ENCODE data around the gene NRXN2.

Gene NRXN2

DNA sequence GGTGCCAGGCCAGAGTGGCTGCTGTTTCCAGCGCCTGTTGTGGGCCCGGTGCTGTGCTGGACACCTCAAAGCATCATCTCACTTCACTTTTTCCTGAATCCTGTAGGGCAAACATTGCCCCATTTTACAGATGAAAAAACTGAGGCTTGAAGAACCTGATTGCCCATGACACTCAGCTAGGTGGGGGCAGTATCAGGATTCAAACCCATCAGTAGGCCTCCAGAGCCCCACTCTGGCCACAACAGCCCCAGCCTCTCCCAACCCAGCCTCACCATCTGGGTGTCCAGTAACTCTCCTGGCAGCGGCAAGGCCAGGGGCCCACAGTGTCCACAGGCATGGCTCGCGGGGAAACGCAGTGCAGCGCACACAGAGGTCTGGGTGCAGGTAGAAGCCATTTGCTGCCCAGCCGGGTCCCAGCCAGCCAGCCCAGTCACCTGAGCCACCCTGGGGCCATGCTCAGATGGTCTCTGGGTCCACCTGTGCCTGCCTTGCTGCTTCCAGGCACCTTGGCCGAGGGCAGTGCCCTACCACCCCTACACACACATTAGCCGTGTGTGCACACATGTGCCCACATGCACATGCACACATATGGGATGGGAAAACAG lies 120.4 kb downstream of the NRXN2 start:
- no peak for TF ChIP-seq POLR2AphosphoS5 (IDR thresholded peaks at IDR 0.05; ENCODE audit: low read depth, low read length)
- no peak for TF ChIP-seq SIN3A (IDR thresholded peaks at IDR 0.05; ENCODE audit: borderline replicate concordance, insufficient read depth, low read length)
- no peak for TF ChIP-seq FOXP2 (optimal IDR thresholded peaks at IDR 0.05; ENCODE audit: borderline replicate concordance, extremely low read depth, extremely low read length, insufficient read depth)
- no peak for TF ChIP-seq TAF1 (IDR thresholded peaks at IDR 0.05; ENCODE audit: borderline replicate concordance, insufficient read depth, low read length)
- TF ChIP-seq, protein P1, sequence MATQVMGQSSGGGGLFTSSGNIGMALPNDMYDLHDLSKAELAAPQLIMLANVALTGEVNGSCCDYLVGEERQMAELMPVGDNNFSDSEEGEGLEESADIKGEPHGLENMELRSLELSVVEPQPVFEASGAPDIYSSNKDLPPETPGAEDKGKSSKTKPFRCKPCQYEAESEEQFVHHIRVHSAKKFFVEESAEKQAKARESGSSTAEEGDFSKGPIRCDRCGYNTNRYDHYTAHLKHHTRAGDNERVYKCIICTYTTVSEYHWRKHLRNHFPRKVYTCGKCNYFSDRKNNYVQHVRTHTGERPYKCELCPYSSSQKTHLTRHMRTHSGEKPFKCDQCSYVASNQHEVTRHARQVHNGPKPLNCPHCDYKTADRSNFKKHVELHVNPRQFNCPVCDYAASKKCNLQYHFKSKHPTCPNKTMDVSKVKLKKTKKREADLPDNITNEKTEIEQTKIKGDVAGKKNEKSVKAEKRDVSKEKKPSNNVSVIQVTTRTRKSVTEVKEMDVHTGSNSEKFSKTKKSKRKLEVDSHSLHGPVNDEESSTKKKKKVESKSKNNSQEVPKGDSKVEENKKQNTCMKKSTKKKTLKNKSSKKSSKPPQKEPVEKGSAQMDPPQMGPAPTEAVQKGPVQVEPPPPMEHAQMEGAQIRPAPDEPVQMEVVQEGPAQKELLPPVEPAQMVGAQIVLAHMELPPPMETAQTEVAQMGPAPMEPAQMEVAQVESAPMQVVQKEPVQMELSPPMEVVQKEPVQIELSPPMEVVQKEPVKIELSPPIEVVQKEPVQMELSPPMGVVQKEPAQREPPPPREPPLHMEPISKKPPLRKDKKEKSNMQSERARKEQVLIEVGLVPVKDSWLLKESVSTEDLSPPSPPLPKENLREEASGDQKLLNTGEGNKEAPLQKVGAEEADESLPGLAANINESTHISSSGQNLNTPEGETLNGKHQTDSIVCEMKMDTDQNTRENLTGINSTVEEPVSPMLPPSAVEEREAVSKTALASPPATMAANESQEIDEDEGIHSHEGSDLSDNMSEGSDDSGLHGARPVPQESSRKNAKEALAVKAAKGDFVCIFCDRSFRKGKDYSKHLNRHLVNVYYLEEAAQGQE (IDR thresholded peaks at IDR 0.05; ENCODE audit: insufficient read depth in 1 of 2, low read depth in 2 of 2, low read length in 2 of 2): no peak

DNA sequence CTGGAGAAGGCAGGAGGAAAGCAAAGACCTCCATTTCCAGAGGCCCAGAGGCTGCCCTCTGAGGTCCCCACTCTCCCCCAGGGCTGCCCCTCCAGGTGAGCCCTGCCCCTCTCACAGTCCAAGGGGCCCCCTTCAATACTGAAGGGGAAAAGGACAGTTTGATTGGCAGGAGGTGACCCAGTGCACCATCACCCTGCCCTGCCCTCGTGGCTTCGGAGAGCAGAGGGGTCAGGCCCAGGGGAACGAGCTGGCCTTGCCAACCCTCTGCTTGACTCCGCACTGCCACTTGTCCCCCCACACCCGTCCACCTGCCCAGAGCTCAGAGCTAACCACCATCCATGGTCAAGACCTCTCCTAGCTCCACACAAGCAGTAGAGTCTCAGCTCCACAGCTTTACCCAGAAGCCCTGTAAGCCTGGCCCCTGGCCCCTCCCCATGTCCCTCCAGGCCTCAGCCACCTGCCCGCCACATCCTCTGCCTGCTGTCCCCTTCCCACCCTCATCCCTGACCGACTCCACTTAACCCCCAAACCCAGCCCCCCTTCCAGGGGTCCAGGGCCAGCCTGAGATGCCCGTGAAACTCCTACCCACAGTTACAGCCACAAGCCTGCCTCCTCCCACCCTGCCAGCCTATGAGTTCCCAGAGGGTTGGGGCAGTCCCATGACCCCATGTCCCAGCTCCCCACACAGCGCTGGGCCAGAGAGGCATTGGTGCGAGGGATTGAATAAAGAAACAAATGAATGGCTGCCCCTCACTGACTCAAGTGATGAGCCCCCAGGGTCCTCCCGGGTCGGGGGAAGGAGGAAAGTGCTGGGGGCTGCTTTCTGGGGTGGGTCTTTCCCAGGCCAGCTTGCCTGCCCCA lies 121.2 kb downstream of the NRXN2 start:
- TF ChIP-seq TAF1 (IDR thresholded peaks at IDR 0.05; ENCODE audit: borderline replicate concordance, insufficient read depth, low read length) (no peak), POLR2AphosphoS5 (IDR thresholded peaks at IDR 0.05; ENCODE audit: low read depth, low read length) (no peak), FOXP2 (optimal IDR thresholded peaks at IDR 0.05; ENCODE audit: borderline replicate concordance, extremely low read depth, extremely low read length, insufficient read depth) (no peak), SIN3A (IDR thresholded peaks at IDR 0.05; ENCODE audit: borderline replicate concordance, insufficient read depth, low read length) (no peak)
- TF ChIP-seq, protein P1 (IDR thresholded peaks at IDR 0.05; ENCODE audit: insufficient read depth in 1 of 2, low read depth in 2 of 2, low read length in 2 of 2): no peak

DNA sequence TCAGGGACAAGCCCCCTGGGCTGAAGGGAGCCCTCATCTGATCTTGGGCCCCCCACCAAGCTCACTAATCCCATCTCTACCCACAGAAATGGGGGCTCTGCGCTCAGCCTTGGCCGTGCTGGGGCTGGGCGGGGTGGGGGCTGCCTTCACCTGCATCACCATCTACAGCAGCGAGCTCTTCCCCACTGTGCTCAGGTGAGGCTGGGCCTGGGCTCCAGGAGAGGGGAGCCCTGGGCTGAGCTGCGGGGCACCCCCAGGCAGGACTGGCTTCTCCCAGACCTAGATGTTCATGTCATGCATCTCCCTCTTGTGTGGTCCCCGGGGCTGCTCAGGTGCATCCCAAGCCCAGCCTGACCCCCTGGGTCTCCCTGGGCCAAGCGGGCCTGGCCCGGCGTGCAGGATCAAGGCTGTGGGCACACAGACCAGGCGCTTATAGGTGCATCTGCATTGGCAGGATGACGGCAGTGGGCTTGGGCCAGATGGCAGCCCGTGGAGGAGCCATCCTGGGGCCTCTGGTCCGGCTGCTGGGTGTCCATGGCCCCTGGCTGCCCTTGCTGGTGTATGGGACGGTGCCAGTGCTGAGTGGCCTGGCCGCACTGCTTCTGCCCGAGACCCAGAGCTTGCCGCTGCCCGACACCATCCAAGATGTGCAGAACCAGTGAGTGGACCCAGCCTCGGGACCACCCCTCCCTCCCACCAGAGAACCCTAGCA lies 122.6 kb downstream of the NRXN2 start:
- TF ChIP-seq POLR2AphosphoS5 (IDR thresholded peaks at IDR 0.05; ENCODE audit: low read depth, low read length) (no peak), FOXP2 (optimal IDR thresholded peaks at IDR 0.05; ENCODE audit: borderline replicate concordance, extremely low read depth, extremely low read length, insufficient read depth) (no peak), SIN3A (IDR thresholded peaks at IDR 0.05; ENCODE audit: borderline replicate concordance, insufficient read depth, low read length) (no peak), TAF1 (IDR thresholded peaks at IDR 0.05; ENCODE audit: borderline replicate concordance, insufficient read depth, low read length) (no peak)
- TF ChIP-seq, protein P1 (IDR thresholded peaks at IDR 0.05; ENCODE audit: insufficient read depth in 1 of 2, low read depth in 2 of 2, low read length in 2 of 2): no peak

DNA sequence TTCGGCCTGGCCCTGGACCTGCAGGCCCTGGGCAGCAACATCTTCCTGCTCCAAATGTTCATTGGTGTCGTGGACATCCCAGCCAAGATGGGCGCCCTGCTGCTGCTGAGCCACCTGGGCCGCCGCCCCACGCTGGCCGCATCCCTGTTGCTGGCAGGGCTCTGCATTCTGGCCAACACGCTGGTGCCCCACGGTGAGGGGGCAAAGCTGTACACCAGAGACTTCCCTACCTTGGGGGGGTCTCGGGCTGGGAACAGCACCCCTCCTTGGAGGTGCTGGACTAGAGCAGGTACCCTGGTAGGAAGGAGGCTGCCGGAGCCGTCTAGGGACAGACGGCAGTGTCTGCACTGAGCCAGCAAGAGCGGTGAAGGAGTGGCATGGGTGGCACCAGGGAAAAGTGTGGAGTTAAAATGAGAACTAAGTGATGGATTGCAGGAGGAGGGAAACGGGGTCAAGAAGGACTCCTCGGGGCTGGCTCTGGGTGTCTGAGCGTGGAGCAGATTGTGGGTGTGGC lies 123.2 kb downstream of the NRXN2 start:
- TF ChIP-seq TAF1 (IDR thresholded peaks at IDR 0.05; ENCODE audit: borderline replicate concordance, insufficient read depth, low read length) (no peak), FOXP2 (optimal IDR thresholded peaks at IDR 0.05; ENCODE audit: borderline replicate concordance, extremely low read depth, extremely low read length, insufficient read depth) (no peak), SIN3A (IDR thresholded peaks at IDR 0.05; ENCODE audit: borderline replicate concordance, insufficient read depth, low read length) (no peak)
